Skeletal muscle cell (primary cell): Measurements from ENCODE around the gene XRRA1.
"Not testable (repeated sequence)": the region's sequence is repeated elsewhere in the genome, so short reads cannot be mapped to it uniquely, and the experiment has no call there.

Experiments
- DNase-seq: peaks from one replicate; pipeline ENCODE4 v3.0.0-alpha.2; 2010; ENCODE audit warnings: low read depth
- H3K4me3 ChIP-seq: 2 replicates; pipeline ENCODE4 v1.5.1; 2011; ENCODE audit warnings: low read depth, mild to moderate bottlenecking, control low read depth, low read length, moderate library complexity

The XRRA1 gene

GRCh38 chr11:74844072-74844471, 104.8 kb downstream of the XRRA1 start:
- H3K4me3 ChIP-seq, result no peak overlapping the region
- DNase-seq, result no peak

GRCh38 chr11:74842967-74843366, 105.9 kb downstream of the XRRA1 start:
- DNase-seq, result no peak
- H3K4me3 ChIP-seq, result no peak overlapping the region

GRCh38 chr11:74840486-74840885, 108.4 kb downstream of the XRRA1 start:
- DNase-seq, result no peak
- no peak overlapping the region for H3K4me3 ChIP-seq

GRCh38 chr11:74839971-74840370, 108.9 kb downstream of the XRRA1 start:
- no peak overlapping the region for H3K4me3 ChIP-seq
- no peak for DNase-seq

GRCh38 chr11:74839446-74839845, 109.4 kb downstream of the XRRA1 start:
- H3K4me3 ChIP-seq, result no peak overlapping the region
- DNase-seq, result no peak

GRCh38 chr11:74838188-74838587, 110.7 kb downstream of the XRRA1 start:
- no peak overlapping the region for H3K4me3 ChIP-seq
- no peak for DNase-seq

- H3K4me3 ChIP-seq, result no peak overlapping the region
- DNase-seq, result no peak
Observed at GRCh38 chr11:74837191-74837590, 111.7 kb downstream of the XRRA1 start.

GRCh38 chr11:74826901-74827300, 122.0 kb downstream of the XRRA1 start:
- H3K4me3 ChIP-seq, result no peak overlapping the region
- DNase-seq, result no peak

- DNase-seq, result not testable (repeated sequence)
Observed at GRCh38 chr11:74825596-74825995, 123.3 kb downstream of the XRRA1 start.

GRCh38 chr11:74824285-74824982, 124.5 kb downstream of the XRRA1 start:
- no peak for DNase-seq
- H3K4me3 ChIP-seq, result no peak overlapping the region

More at GRCh38 chr11:74825596-74825995, 123.3 kb downstream of the XRRA1 start:
- not testable (repeated sequence) for H3K4me3 ChIP-seq

GRCh38 chr11:74822170-74822569, 126.7 kb downstream of the XRRA1 start:
- peak; percentile 25 for DNase-seq
- H3K4me3 ChIP-seq, result no peak overlapping the region

- DNase-seq, result peak; percentile 66
- H3K4me3 ChIP-seq, result no peak overlapping the region
Observed at GRCh38 chr11:74820763-74821162, 128.1 kb downstream of the XRRA1 start.

GRCh38 chr11:74819400-74819799, 129.5 kb downstream of the XRRA1 start:
- DNase-seq, result no peak
- H3K4me3 ChIP-seq, result no peak overlapping the region

- no peak for DNase-seq
- no peak overlapping the region for H3K4me3 ChIP-seq
Observed at GRCh38 chr11:74818283-74818946, 130.5 kb downstream of the XRRA1 start.

- DNase-seq, result no peak
- no peak overlapping the region for H3K4me3 ChIP-seq
Observed at GRCh38 chr11:74816664-74817063, 132.2 kb downstream of the XRRA1 start.

GRCh38 chr11:74815966-74816365, 132.9 kb downstream of the XRRA1 start:
- H3K4me3 ChIP-seq, result no peak overlapping the region
- no peak for DNase-seq

- no peak for DNase-seq
- no peak overlapping the region for H3K4me3 ChIP-seq
Observed at GRCh38 chr11:74809801-74810200, 139.1 kb downstream of the XRRA1 start.

- no peak overlapping the region for H3K4me3 ChIP-seq
- no peak for DNase-seq
Observed at GRCh38 chr11:74806267-74806666, 142.6 kb downstream of the XRRA1 start.

- no peak overlapping the region for H3K4me3 ChIP-seq
- DNase-seq, result no peak
Observed at GRCh38 chr11:74791333-74792100, 157.4 kb downstream of the XRRA1 start.
